K562 (cell line): Measurements from ENCODE around the gene LRRC3.

Experiments
- KDM1A ChIP-seq, 2 experiments: fragments of 450-650 bp; IDR thresholded peaks; 2 replicates each; pipeline ENCODE4 v1.6.1; 2016; ENCODE audit warnings: mild to moderate bottlenecking in 2 of 2
- POLR3A ChIP-seq: IDR thresholded peaks from 2 replicates; pipeline ENCODE4 v1.6.1; 2011; ENCODE audit warnings: borderline replicate concordance, mild to moderate bottlenecking, moderate library complexity; ENCODE audit not compliant: insufficient read length, insufficient read depth; ENCODE audit errors: extremely low read depth
- RAD51 ChIP-seq: fragments of 450-650 bp; IDR thresholded peaks from 2 replicates; pipeline ENCODE4 v1.7.1; 2016; ENCODE audit warnings: low read depth, mild to moderate bottlenecking, borderline replicate concordance
- RBM22 ChIP-seq: fragments of 200-400 bp; formaldehyde crosslinking; IDR thresholded peaks from 2 replicates; pipeline ENCODE4 v1.6.1; 2018; ENCODE audit warnings: low read length, low read depth; ENCODE audit not compliant: poor library complexity, severe bottlenecking

GRCh38 chr21:44485796-44486195 is 30.5 kb downstream of the LRRC3 start:
- TF ChIP-seq KDM1A (IDR thresholded peaks at IDR 0.05) (no peak), POLR3A (no peak), RAD51 (no peak), RBM22 (no peak)
